Osteoblast (primary cell): ENCODE results near the gene ANAPC10. TPM values are rescaled to one million over a fixed set of nuclear protein-coding genes. Genes with fewer than 3 reads are reported as not detected.
"Not testable (repeated sequence)": the region's sequence is repeated elsewhere in the genome, so short reads cannot be mapped to it uniquely, and the experiment has no call there.

Source experiments
- DNase-seq: peaks from one replicate; pipeline ENCODE4 v3.0.0; 2011; ENCODE audit warnings: low spot score, mixed read lengths; ENCODE audit not compliant: insufficient read length; ENCODE audit errors: missing footprints
- H2AFZ ChIP-seq: 2 replicates; pipeline ENCODE4 v1.6.0; 2011; ENCODE audit warnings: mild to moderate bottlenecking, low read length
- H3K27ac ChIP-seq: 2 replicates; pipeline ENCODE4 v1.5.1; 2011; ENCODE audit warnings: mild to moderate bottlenecking, low read depth, low read length, moderate library complexity
- H3K27me3 ChIP-seq: 2 replicates; pipeline ENCODE4 v1.6.0; 2012; ENCODE audit warnings: mild to moderate bottlenecking, control low read depth, inconsistent platforms, low read length, moderate library complexity; ENCODE audit not compliant: insufficient read depth
- H3K36me3 ChIP-seq: 2 replicates; pipeline ENCODE4 v1.5.1; 2011; ENCODE audit warnings: mild to moderate bottlenecking, low read length, control low read depth, moderate library complexity; ENCODE audit not compliant: insufficient read depth
- H3K4me1 ChIP-seq: 2 replicates; pipeline ENCODE4 v1.5.1; 2011; ENCODE audit warnings: mild to moderate bottlenecking, low read length, control low read depth, moderate library complexity; ENCODE audit not compliant: insufficient read depth
- H3K4me2 ChIP-seq: 2 replicates; pipeline ENCODE4 v1.6.0; 2011; ENCODE audit warnings: mild to moderate bottlenecking, low read length; ENCODE audit not compliant: insufficient read depth
- H3K4me3 ChIP-seq: fragments of 200-600 bp; sonication (generic); 3 replicates; pipeline ENCODE4 v1.5.1; 2012; ENCODE audit warnings: mild to moderate bottlenecking, low read length, inconsistent platforms; ENCODE audit not compliant: insufficient read depth
- H3K79me2 ChIP-seq: 2 replicates; pipeline ENCODE4 v1.6.0; 2012; ENCODE audit warnings: mild to moderate bottlenecking, low read length, control low read depth, inconsistent platforms; ENCODE audit not compliant: insufficient read depth
- H3K9me3 ChIP-seq: 2 replicates; pipeline ENCODE4 v1.5.1; 2011; ENCODE audit warnings: low read depth, low read length, control low read depth
- H4K20me1 ChIP-seq: 2 replicates; pipeline ENCODE4 v1.6.0; 2012; ENCODE audit warnings: mild to moderate bottlenecking, low read length, control low read depth; ENCODE audit not compliant: insufficient read depth
- CTCF ChIP-seq: IDR thresholded peaks from 2 replicates; pipeline ENCODE4 v1.5.1; 2011; ENCODE audit warnings: mild to moderate bottlenecking, low read depth, low read length, moderate library complexity; ENCODE audit errors: extremely low read depth
- total RNA-seq: library from RNA; depleted of rRNA; stranded (reverse); fragments of >200 nt; gene quantifications from 2 replicates; pipeline ENCODE4 v1.2.3, GENCODE V29; 2012

The ANAPC10 gene
- total RNA-seq, 1 donor, result 22.8 TPM

GRCh38 chr4:145012841-145013240, 85.2 kb downstream of the ANAPC10 start:
- Histone ChIP-seq H3K27ac (peak overlapping the region; percentile 53), H3K36me3 (no peaks in the 10 kb centered on the region), H3K79me2 (peaks cover 4% of the 10 kb centered on the region), H4K20me1 (no peaks in the 10 kb centered on the region), H3K4me3 (no peak overlapping the region), H3K4me1 (no peaks in the 10 kb centered on the region), H3K27me3 (no peaks in the 10 kb centered on the region), H3K4me2 (no peak overlapping the region), H2AFZ (peak overlapping the region; percentile 20), H3K9me3 (no peaks in the 10 kb centered on the region)
- DNase-seq, result no peak
- TF ChIP-seq CTCF, result no peak

- Histone ChIP-seq H3K4me3 (no peak overlapping the region), H3K79me2 (peaks cover 6% of the 10 kb centered on the region), H3K4me1 (no peaks in the 10 kb centered on the region), H3K27ac (no peak overlapping the region), H3K9me3 (no peaks in the 10 kb centered on the region), H3K27me3 (no peaks in the 10 kb centered on the region), H3K4me2 (no peak overlapping the region), H4K20me1 (peaks cover 2% of the 10 kb centered on the region), H3K36me3 (no peaks in the 10 kb centered on the region), H2AFZ (no peak overlapping the region)
- no peak for DNase-seq
- TF ChIP-seq CTCF, result no peak
These were observed 86.4 kb downstream of the ANAPC10 start for GRCh38 chr4:145011636-145012035.

- not testable (repeated sequence) for H3K4me3 ChIP-seq, H3K4me2 ChIP-seq, H3K36me3 ChIP-seq, H3K27me3 ChIP-seq, H3K27ac ChIP-seq, H3K4me1 ChIP-seq, H2AFZ ChIP-seq, H3K79me2 ChIP-seq, H3K9me3 ChIP-seq, DNase-seq, H4K20me1 ChIP-seq
These were observed 87.7 kb downstream of the ANAPC10 start for GRCh38 chr4:145010315-145010714.

- no peaks in the 10 kb centered on the region for H3K36me3 ChIP-seq
- no peaks in the 10 kb centered on the region for H3K4me1 ChIP-seq
- H3K9me3 ChIP-seq, result no peaks in the 10 kb centered on the region
- H3K27ac ChIP-seq, result no peak overlapping the region
- no peaks in the 10 kb centered on the region for H3K27me3 ChIP-seq
- TF ChIP-seq CTCF, result no peak
- no peak overlapping the region for H2AFZ ChIP-seq
- H3K4me3 ChIP-seq, result no peak overlapping the region
- DNase-seq, result no peak
- peaks cover 2% of the 10 kb centered on the region for H3K79me2 ChIP-seq
- no peak overlapping the region for H3K4me2 ChIP-seq
- peaks cover 2% of the 10 kb centered on the region for H4K20me1 ChIP-seq
These were observed 94.3 kb downstream of the ANAPC10 start for GRCh38 chr4:145003675-145004074.
